Measurements from ENCODE around the gene TBC1D22B.

GRCh38 chr6:37320646-37321045 lies 63.1 kb downstream of the TBC1D22B start:
- TF ChIP-seq CTCF (IDR thresholded peaks at IDR 0.05) (no peak), POLR2A (IDR thresholded peaks at IDR 0.05) (no peak)
